ENCODE measurements around the gene PHRF1.

PHRF1 gene

DNA sequence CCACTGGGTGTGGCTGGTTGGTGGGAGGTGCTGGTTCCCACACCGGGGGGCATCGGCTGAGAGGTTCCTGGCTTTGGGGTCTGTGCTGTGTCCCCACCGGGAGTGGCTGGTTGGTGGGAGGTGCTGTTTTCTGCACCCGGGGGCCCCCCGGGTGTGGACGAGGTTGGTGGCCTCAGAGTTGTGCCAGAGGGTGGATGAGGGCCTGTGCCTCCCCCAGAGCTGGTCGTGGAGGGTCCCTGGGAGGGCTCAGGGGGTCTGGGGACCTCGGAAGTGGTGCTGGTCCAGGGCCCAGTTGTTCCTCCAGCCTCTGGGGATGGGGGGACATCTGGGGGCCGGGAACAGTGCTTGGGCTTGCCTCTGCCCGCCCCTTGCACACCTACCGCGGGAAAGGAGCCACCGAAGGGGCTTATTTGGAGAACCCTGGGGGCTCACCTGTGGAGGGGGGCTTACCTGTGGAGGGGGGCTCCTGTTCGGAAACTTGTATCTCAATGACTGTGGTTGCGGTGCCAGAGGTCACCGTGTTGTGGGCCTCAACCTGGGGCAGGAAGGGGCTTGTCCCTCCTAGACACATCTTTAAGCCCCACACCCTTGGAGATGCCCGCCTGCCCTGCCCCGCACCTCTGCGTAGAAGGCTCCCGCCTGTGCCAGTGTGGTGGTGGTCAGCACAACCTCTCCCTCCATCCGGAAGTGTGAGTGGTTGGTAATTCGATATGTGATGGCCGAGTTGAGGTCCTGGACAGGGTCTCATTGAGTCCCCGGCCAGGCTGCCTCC lies 42.8 kb downstream of the PHRF1 start:
- DNase-seq (ENCODE audit: low read depth) = no peak
- H3K4me3 ChIP-seq (ENCODE audit: control insufficient read depth, low read depth, low read length) = no peak overlapping the region
- TF ChIP-seq, protein P1, sequence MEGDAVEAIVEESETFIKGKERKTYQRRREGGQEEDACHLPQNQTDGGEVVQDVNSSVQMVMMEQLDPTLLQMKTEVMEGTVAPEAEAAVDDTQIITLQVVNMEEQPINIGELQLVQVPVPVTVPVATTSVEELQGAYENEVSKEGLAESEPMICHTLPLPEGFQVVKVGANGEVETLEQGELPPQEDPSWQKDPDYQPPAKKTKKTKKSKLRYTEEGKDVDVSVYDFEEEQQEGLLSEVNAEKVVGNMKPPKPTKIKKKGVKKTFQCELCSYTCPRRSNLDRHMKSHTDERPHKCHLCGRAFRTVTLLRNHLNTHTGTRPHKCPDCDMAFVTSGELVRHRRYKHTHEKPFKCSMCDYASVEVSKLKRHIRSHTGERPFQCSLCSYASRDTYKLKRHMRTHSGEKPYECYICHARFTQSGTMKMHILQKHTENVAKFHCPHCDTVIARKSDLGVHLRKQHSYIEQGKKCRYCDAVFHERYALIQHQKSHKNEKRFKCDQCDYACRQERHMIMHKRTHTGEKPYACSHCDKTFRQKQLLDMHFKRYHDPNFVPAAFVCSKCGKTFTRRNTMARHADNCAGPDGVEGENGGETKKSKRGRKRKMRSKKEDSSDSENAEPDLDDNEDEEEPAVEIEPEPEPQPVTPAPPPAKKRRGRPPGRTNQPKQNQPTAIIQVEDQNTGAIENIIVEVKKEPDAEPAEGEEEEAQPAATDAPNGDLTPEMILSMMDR (IDR thresholded peaks at IDR 0.05; ENCODE audit: control insufficient read depth, insufficient read depth, low read depth, low read length, missing control alignments) = no peak

DNA sequence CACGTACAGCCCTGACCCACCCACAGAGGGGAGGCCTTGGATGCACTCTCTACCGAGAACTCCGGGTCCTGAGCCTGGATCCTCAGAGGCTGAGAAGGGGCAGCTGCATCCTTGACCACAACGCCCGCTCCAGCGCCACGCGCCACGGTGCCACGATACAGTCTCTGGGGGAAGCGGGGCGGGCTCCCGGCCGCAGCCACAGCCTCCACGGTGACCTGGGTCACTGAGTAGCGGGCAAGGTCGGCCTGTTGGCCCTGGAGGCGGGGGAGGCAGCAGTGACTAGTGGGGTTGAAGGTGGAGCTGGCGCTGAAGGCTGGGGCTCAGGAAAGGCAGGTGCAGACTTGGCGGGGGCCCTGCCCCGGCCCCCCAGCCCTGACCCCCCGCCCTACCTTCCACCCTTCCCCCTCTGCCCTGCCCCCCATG lies 43.4 kb downstream of the PHRF1 start:
- H3K4me3 ChIP-seq (ENCODE audit: control insufficient read depth, low read depth, low read length) = no peak overlapping the region
- TF ChIP-seq, protein P1 (IDR thresholded peaks at IDR 0.05; ENCODE audit: control insufficient read depth, insufficient read depth, low read depth, low read length, missing control alignments) = no peak
- DNase-seq (ENCODE audit: low read depth) = no peak

GRCh38 chr11:620201-620600 lies 43.9 kb downstream of the PHRF1 start:
- H3K4me3 ChIP-seq (ENCODE audit: control insufficient read depth, low read depth, low read length) = no peak overlapping the region
- DNase-seq (ENCODE audit: low read depth) = no peak
- TF ChIP-seq, protein P1 (IDR thresholded peaks at IDR 0.05; ENCODE audit: control insufficient read depth, insufficient read depth, low read depth, low read length, missing control alignments) = no peak

DNA sequence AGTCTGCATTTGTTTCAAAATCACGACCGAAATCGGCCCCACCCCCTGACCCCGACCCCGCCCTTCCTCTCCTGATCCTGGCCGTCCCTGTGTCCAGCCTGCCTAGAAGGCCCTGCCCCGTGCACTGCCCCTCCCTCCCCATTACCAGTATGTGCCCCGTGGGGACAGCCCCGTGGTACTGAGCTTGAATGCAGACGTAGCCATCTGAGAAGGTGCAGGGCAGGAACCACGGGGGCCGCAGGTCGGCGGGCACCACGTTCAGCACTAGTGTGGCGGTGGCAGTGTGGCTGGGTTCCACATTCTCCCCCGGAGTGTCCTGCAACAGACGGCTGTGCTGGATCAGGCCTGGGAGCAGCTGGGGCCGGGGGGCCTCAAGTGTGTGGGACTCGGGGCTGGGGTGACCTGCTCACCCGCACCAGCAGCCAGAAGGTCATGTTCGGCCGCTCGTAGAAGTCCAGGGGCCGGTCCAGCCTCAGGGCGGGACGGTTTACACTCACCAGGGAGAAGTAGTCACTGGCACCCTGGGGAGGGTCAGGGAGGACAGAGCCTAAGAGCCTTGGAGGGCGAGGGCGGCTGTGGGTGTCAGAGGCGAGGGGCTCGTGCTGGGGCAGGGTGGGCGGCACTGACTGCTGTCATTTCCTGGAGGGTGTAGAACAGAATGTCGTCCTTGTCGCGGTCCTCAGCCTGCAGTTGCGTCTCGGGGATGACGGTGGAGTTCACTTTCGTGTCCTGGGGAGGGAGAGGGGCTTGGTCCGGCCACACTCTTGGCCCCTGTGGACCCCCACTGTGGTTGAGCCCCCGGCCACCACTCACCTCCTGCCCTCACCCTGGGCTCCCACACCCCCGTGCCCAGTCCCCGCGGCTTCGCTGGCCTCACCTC lies 44.9 kb downstream of the PHRF1 start:
- TF ChIP-seq, protein P1 (IDR thresholded peaks at IDR 0.05; ENCODE audit: control insufficient read depth, insufficient read depth, low read depth, low read length, missing control alignments) = no peak
- no peak for DNase-seq (ENCODE audit: low read depth)
- no peak overlapping the region for H3K4me3 ChIP-seq (ENCODE audit: control insufficient read depth, low read depth, low read length)

DNA sequence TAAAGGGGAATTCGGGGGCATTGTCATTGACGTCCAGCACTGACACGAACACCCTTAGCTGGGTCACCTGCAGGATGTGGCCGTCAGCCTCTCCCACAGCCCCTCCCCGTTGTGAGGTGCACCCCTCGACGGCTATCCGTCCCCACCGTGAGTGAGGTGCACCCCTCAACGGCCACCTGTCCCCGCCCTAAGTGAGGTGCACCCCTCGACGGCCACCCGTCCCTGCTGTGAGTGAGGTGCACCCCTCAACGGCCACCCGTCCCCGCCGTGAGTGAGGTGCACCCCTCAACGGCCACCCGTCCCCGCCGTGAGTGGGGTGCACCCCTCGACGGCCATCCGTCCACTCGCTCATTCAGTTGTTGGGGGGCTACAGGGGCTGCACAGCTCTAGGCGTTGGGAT lies 45.6 kb downstream of the PHRF1 start:
- H3K4me3 ChIP-seq (ENCODE audit: control insufficient read depth, low read depth, low read length) = no peak overlapping the region
- no peak for DNase-seq (ENCODE audit: low read depth)
- TF ChIP-seq, protein P1 (IDR thresholded peaks at IDR 0.05; ENCODE audit: control insufficient read depth, insufficient read depth, low read depth, low read length, missing control alignments) = no peak

DNA sequence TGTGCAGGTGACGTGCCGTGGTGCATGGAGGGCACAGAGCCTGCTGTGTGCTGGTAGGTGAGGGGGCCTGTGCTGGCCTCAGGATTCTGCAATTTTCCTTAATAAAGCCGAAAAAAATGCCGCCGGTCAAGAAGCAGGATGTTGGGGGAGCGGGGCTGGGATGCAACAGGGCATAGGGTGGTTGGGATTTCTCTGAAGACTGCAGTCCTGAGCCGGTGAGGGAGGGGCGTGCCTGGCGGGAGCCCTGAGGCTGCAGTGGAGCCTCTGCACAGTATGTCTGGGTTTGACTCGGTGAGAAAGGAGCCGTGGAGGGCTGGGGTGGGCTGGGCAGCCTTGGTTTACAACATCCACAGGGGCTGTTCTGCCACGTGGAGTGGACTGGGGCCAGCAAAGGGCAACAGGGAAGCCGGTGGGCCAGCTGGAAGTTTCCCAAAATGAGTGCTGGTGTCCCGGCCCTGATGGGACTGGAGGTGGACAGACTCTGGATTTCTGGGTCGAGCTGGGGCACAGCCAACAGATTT lies 47.1 kb downstream of the PHRF1 start:
- no peak overlapping the region for H3K4me3 ChIP-seq (ENCODE audit: control insufficient read depth, low read depth, low read length)
- TF ChIP-seq, protein P1 (IDR thresholded peaks at IDR 0.05; ENCODE audit: control insufficient read depth, insufficient read depth, low read depth, low read length, missing control alignments) = no peak
- no peak for DNase-seq (ENCODE audit: low read depth)
